SK-N-SH (cell line): ENCODE data around the gene TMTC2. TPM values are rescaled to one million over a fixed set of nuclear protein-coding genes. Genes with fewer than 3 reads are reported as not detected.

ENCODE experiments used
- CTCF ChIA-PET: fragments of 300-600, 350-600 bp; formaldehyde crosslinking; extraction: SDS; loops from one replicate; lab custom pipeline; 2021; lab: Yijun Ruan, JAX
- POLR2A ChIA-PET: fragments of 350-600 bp; sonication (Branson Sonifier 250); formaldehyde crosslinking; extraction: SDS; loops from one replicate; lab custom pipeline; 2020; ENCODE audit warnings: antibody characterized with exemption, inconsistent platforms; lab: Yijun Ruan, JAX
- DNase-seq: peaks from one replicate; pipeline ENCODE4 v3.0.0; 2012
- H2AFZ ChIP-seq: fragments of 200-600 bp; sonication (generic); 2 replicates; pipeline ENCODE4 v1.8.1; 2016; ENCODE audit warnings: antibody characterized with exemption, mild to moderate bottlenecking, low read depth
- H3F3A ChIP-seq: fragments of 200-600 bp; sonication (generic); replicated peaks from 2 replicates; pipeline ENCODE3; 2016; ENCODE audit warnings: antibody characterized with exemption, mild to moderate bottlenecking; ENCODE audit not compliant: insufficient read depth
- H3K27ac ChIP-seq, 2 experiments: fragments of 200-500 bp in 1 of 2; fragments of 200-600 bp in 1 of 2; sonication (Bioruptor generic) in 1 of 2; sonication (generic), shearing (Covaris generic) in 1 of 2; 2 replicates each; pipeline versions ENCODE4 v1.5.1 to v1.6.1; 2014 to 2016; ENCODE audit warnings: low read depth in 2 of 2, inconsistent platforms in 1 of 2, low read length in 1 of 2, mild to moderate bottlenecking in 1 of 2, mixed read lengths in 1 of 2
- H3K27me3 ChIP-seq: fragments of 200-600 bp; sonication (generic), shearing (Covaris generic); 2 replicates; pipeline ENCODE4 v1.6.1; 2016; ENCODE audit warnings: mixed run types; ENCODE audit not compliant: insufficient read depth
- H3K36me3 ChIP-seq, 2 experiments: fragments of 200-500 bp in 1 of 2; fragments of 200-600 bp in 1 of 2; sonication (Bioruptor generic) in 1 of 2; sonication (generic) in 1 of 2; replicated peaks in 1 of 2; 2 replicates each; pipeline versions ENCODE3 to v1.5.1; 2014 to 2016; ENCODE audit warnings: low read length in 1 of 2, mild to moderate bottlenecking in 1 of 2; ENCODE audit not compliant: insufficient read depth in 2 of 2, control insufficient read depth in 1 of 2
- H3K4me1 ChIP-seq, 2 experiments: fragments of 200-500 bp in 1 of 2; fragments of 200-600 bp in 1 of 2; sonication (Bioruptor generic) in 1 of 2; sonication (generic), shearing (Covaris generic) in 1 of 2; 2 replicates each; pipeline versions ENCODE4 v1.5.1 to v1.6.1; 2014 to 2016; ENCODE audit warnings: low read depth in 1 of 2, low read length in 1 of 2, mixed run types in 1 of 2; ENCODE audit not compliant: insufficient read depth in 2 of 2, control insufficient read depth in 1 of 2
- H3K4me2 ChIP-seq: fragments of 200-600 bp; sonication (generic), shearing (Covaris generic); 2 replicates; pipeline ENCODE4 v1.6.1; 2017; ENCODE audit warnings: mixed run types
- H3K4me3 ChIP-seq, 2 experiments: fragments of 200-500 bp in 1 of 2; fragments of 200-600 bp in 1 of 2; sonication (Bioruptor generic) in 1 of 2; sonication (generic), shearing (Covaris generic) in 1 of 2; 2 replicates each; pipeline versions ENCODE4 v1.5.1 to v1.8.1; 2014 to 2016; ENCODE audit warnings: low read depth in 2 of 2, inconsistent platforms in 1 of 2, low read length in 1 of 2, mild to moderate bottlenecking in 1 of 2, mixed read lengths in 1 of 2, moderate library complexity in 1 of 2
- H3K79me2 ChIP-seq: fragments of 200-600 bp; sonication (generic); 2 replicates; pipeline ENCODE4 v1.8.1; 2017; ENCODE audit warnings: mild to moderate bottlenecking; ENCODE audit not compliant: insufficient read depth
- H3K9ac ChIP-seq: fragments of 200-600 bp; sonication (generic); 2 replicates; pipeline ENCODE4 v1.6.1; 2017; ENCODE audit warnings: mixed run types
- H3K9me2 ChIP-seq: fragments of 200-600 bp; sonication (generic); 2 replicates; pipeline ENCODE4 v1.6.1; 2017; ENCODE audit warnings: mixed run types
- H3K9me3 ChIP-seq: fragments of 200-600 bp; sonication (generic); 2 replicates; pipeline ENCODE4 v1.6.1; 2017; ENCODE audit warnings: mixed run types, mild to moderate bottlenecking, moderate library complexity
- H4K20me1 ChIP-seq: fragments of 200-600 bp; sonication (generic); 2 replicates; pipeline ENCODE4 v1.6.1; 2017; ENCODE audit warnings: mild to moderate bottlenecking, mixed run types; ENCODE audit not compliant: insufficient read depth
- CHD2 ChIP-seq: fragments of 150-350 bp; IDR thresholded peaks from 2 replicates; pipeline ENCODE4 v1.6.1; 2018; ENCODE audit warnings: low read length; ENCODE audit not compliant: partially characterized antibody
- EP300 ChIP-seq, 2 experiments: IDR thresholded peaks; 2 replicates each; pipeline versions ENCODE4 v1.4.0 to v1.6.1; 2012; ENCODE audit warnings: borderline replicate concordance in 1 of 2, low read depth in 1 of 2, low read length in 1 of 2
- FOXM1 ChIP-seq: IDR thresholded peaks from 2 replicates; pipeline ENCODE4 v1.4.0; 2012; ENCODE audit warnings: low read depth, mild to moderate bottlenecking
- GATA2 ChIP-seq: sonication (generic); formaldehyde crosslinking; IDR thresholded peaks from 2 replicates; pipeline ENCODE4 v1.5.0; 2020; ENCODE audit warnings: mild to moderate bottlenecking, missing genetic modification reagents
- MXI1 ChIP-seq: IDR thresholded peaks from 2 replicates; pipeline ENCODE4 v1.6.1; 2012; ENCODE audit warnings: mild to moderate bottlenecking, low read depth, low read length, improper control_type of control experiment
- NFIC ChIP-seq: IDR thresholded peaks from 2 replicates; pipeline ENCODE4 v1.4.0; 2012; ENCODE audit warnings: borderline replicate concordance
- NRF1 ChIP-seq: IDR thresholded peaks from 2 replicates; pipeline ENCODE4 v1.6.1; 2012; ENCODE audit warnings: low read depth, mild to moderate bottlenecking, low read length
- POLR2AphosphoS5 ChIP-seq: IDR thresholded peaks from 2 replicates; pipeline ENCODE4 v1.6.1; 2012; ENCODE audit warnings: low read depth, low read length
- RAD21 ChIP-seq: IDR thresholded peaks from 2 replicates; pipeline ENCODE4 v1.6.1; 2012; ENCODE audit warnings: mild to moderate bottlenecking, low read length
- RCOR1 ChIP-seq: fragments of 150-350 bp; IDR thresholded peaks from 2 replicates; pipeline ENCODE4 v1.6.1; 2017; ENCODE audit warnings: antibody characterized with exemption, low read length
- RFX5 ChIP-seq: IDR thresholded peaks from 2 replicates; pipeline ENCODE4 v1.6.1; 2012; ENCODE audit warnings: mild to moderate bottlenecking, improper control_type of control experiment, low read length
- RXRA ChIP-seq: IDR thresholded peaks from 2 replicates; pipeline ENCODE4 v1.4.0; 2012; ENCODE audit warnings: low read depth, mild to moderate bottlenecking, borderline replicate concordance
- SMC3 ChIP-seq: IDR thresholded peaks from 2 replicates; pipeline ENCODE4 v1.6.1; 2012; ENCODE audit warnings: low read depth, low read length, improper control_type of control experiment
- TEAD4 ChIP-seq: IDR thresholded peaks from 2 replicates; pipeline ENCODE4 v1.4.0; 2012; ENCODE audit warnings: mild to moderate bottlenecking, borderline replicate concordance; ENCODE audit not compliant: insufficient read depth
- YY1 ChIP-seq: IDR thresholded peaks from 2 replicates; pipeline ENCODE4 v1.4.0; 2012; ENCODE audit warnings: low read depth, mild to moderate bottlenecking
- WGBS: methylation state at CpG from one replicate; pipeline ENCODE4 v1.1.6; 2017; ENCODE audit warnings: low lambda C conversion rate; 5-methylcytosine and 5-hydroxymethylcytosine counted together
- polyA plus RNA-seq, 3 experiments: library from polyadenylated mRNA; depleted of rRNA; stranded (reverse); fragments of >200 nt; gene quantifications; 2 replicates each; pipeline ENCODE4 v1.2.3, GENCODE V29; 2012
- TF ChIP-seq, protein P1 (sequence below): fragments of 200-600 bp; sonication (generic); IDR thresholded peaks from 2 replicates; pipeline ENCODE4 v1.6.1; 2017; ENCODE audit warnings: antibody characterized with exemption, mild to moderate bottlenecking, moderate library complexity
- TF ChIP-seq, protein P2 (sequence below): fragments of 150-350 bp; IDR thresholded peaks from 2 replicates; pipeline ENCODE4 v1.6.1; 2016; ENCODE audit warnings: mild to moderate bottlenecking, low read depth, low read length
- TF ChIP-seq, protein P3 (sequence below): IDR thresholded peaks from 2 replicates; pipeline ENCODE4; 2012
- TF ChIP-seq, protein P4 (sequence below): IDR thresholded peaks from 2 replicates; pipeline ENCODE4 v1.4.0; 2012; ENCODE audit warnings: low read depth
- TF ChIP-seq, protein P5 (sequence below): IDR thresholded peaks from 2 replicates; pipeline ENCODE4 v1.4.0; 2012; ENCODE audit warnings: low read depth, borderline replicate concordance

TMTC2 gene
- polyA plus RNA-seq, 1 of the 3 experiments (the other 2 are of a cell fraction) = 4.1 TPM

DNA sequence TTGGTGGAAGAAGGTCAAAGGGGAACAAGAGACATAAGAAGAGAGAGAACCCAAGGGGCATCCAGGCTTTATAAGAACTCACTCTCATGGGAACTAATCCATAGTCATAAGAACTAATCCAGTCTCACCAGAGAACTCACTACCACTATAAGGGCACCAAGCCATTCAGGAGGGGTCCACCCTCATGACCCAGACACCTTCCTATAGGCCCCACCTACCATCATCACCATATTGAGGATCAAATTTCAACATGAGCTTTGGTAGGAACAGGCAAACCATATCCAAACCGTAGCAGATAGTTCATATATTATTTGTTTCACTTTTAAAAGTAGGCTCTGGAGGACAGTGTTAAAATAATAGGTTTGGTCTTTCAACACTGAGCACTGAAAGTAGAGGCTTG lies 350.1 kb downstream of the TMTC2 start:
- H4K20me1 ChIP-seq = no peaks in the 10 kb centered on the region
- ChIA-PET POLR2A (no interaction called here), CTCF (no interaction called here)
- H3K27me3 ChIP-seq = no peaks in the 10 kb centered on the region
- H3K79me2 ChIP-seq = no peaks in the 10 kb centered on the region
- no peak overlapping the region for H3K4me2 ChIP-seq
- TF ChIP-seq NRF1 = no peak
- no peak for TF ChIP-seq FOXM1
- no peak for TF ChIP-seq RXRA
- no peak for TF ChIP-seq RAD21
- no peak for TF ChIP-seq RCOR1
- TF ChIP-seq RFX5 = no peak
- TF ChIP-seq YY1 = no peak
- TF ChIP-seq, protein P1, sequence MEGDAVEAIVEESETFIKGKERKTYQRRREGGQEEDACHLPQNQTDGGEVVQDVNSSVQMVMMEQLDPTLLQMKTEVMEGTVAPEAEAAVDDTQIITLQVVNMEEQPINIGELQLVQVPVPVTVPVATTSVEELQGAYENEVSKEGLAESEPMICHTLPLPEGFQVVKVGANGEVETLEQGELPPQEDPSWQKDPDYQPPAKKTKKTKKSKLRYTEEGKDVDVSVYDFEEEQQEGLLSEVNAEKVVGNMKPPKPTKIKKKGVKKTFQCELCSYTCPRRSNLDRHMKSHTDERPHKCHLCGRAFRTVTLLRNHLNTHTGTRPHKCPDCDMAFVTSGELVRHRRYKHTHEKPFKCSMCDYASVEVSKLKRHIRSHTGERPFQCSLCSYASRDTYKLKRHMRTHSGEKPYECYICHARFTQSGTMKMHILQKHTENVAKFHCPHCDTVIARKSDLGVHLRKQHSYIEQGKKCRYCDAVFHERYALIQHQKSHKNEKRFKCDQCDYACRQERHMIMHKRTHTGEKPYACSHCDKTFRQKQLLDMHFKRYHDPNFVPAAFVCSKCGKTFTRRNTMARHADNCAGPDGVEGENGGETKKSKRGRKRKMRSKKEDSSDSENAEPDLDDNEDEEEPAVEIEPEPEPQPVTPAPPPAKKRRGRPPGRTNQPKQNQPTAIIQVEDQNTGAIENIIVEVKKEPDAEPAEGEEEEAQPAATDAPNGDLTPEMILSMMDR = no peak
- TF ChIP-seq, protein P2, sequence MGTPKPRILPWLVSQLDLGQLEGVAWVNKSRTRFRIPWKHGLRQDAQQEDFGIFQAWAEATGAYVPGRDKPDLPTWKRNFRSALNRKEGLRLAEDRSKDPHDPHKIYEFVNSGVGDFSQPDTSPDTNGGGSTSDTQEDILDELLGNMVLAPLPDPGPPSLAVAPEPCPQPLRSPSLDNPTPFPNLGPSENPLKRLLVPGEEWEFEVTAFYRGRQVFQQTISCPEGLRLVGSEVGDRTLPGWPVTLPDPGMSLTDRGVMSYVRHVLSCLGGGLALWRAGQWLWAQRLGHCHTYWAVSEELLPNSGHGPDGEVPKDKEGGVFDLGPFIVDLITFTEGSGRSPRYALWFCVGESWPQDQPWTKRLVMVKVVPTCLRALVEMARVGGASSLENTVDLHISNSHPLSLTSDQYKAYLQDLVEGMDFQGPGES = no peak
- no peak for TF ChIP-seq EP300 (IDR thresholded peaks at IDR 0.05; ENCODE audit: borderline replicate concordance in 1 of 2, low read depth in 1 of 2, low read length in 1 of 2)
- TF ChIP-seq, protein P3, sequence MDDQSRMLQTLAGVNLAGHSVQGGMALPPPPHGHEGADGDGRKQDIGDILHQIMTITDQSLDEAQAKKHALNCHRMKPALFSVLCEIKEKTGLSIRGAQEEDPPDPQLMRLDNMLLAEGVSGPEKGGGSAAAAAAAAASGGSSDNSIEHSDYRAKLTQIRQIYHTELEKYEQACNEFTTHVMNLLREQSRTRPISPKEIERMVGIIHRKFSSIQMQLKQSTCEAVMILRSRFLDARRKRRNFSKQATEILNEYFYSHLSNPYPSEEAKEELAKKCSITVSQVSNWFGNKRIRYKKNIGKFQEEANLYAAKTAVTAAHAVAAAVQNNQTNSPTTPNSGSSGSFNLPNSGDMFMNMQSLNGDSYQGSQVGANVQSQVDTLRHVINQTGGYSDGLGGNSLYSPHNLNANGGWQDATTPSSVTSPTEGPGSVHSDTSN = no peak
- TF ChIP-seq, protein P4, sequence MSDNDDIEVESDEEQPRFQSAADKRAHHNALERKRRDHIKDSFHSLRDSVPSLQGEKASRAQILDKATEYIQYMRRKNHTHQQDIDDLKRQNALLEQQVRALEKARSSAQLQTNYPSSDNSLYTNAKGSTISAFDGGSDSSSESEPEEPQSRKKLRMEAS = no peak
- TF ChIP-seq GATA2 (CRISPR knock-in tag) = no peak
- TF ChIP-seq, protein P5, sequence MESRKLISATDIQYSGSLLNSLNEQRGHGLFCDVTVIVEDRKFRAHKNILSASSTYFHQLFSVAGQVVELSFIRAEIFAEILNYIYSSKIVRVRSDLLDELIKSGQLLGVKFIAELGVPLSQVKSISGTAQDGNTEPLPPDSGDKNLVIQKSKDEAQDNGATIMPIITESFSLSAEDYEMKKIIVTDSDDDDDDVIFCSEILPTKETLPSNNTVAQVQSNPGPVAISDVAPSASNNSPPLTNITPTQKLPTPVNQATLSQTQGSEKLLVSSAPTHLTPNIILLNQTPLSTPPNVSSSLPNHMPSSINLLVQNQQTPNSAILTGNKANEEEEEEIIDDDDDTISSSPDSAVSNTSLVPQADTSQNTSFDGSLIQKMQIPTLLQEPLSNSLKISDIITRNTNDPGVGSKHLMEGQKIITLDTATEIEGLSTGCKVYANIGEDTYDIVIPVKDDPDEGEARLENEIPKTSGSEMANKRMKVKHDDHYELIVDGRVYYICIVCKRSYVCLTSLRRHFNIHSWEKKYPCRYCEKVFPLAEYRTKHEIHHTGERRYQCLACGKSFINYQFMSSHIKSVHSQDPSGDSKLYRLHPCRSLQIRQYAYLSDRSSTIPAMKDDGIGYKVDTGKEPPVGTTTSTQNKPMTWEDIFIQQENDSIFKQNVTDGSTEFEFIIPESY = no peak
- no peak for TF ChIP-seq SMC3
- no peak for TF ChIP-seq NFIC
- no peak for TF ChIP-seq CHD2
- TF ChIP-seq MXI1 = no peak
- no peak for TF ChIP-seq POLR2AphosphoS5
- no peak for TF ChIP-seq TEAD4
- H2AFZ ChIP-seq = no peak overlapping the region
- H3K27ac ChIP-seq = no peak overlapping the region
- H3K9me3 ChIP-seq = no peaks in the 10 kb centered on the region
- H3K4me3 ChIP-seq = no peak overlapping the region
- DNase-seq = no peak
- 71% methylated on average over 1 of the region's 1 CpG for WGBS
- H3K9ac ChIP-seq = no peak overlapping the region
- H3K9me2 ChIP-seq = no peaks in the 10 kb centered on the region
- H3K4me1 ChIP-seq = no peaks in the 10 kb centered on the region
- H3F3A ChIP-seq = no peaks in the 10 kb centered on the region
- no peaks in the 10 kb centered on the region for H3K36me3 ChIP-seq
